HepG2 (cell line): ENCODE measurements around the gene STON1. TPM values are rescaled to one million over a fixed set of nuclear protein-coding genes. Genes with fewer than 3 reads are reported as not detected.
A peak's percentile ranks its signal among the peaks of the same experiment; 100 is the strongest.

ENCODE experiments used
- AKNA ChIP-seq: sonication (generic); formaldehyde crosslinking; IDR thresholded peaks from 2 replicates; pipeline ENCODE4 v1.4.0; 2020; ENCODE audit warnings: missing genetic modification reagents, borderline replicate concordance
- CEBPB ChIP-seq: IDR thresholded peaks from 2 replicates; pipeline ENCODE4 v1.6.1; 2011; ENCODE audit warnings: low read depth, low read length, improper control_type of control experiment, borderline replicate concordance
- HNRNPK ChIP-seq: fragments of 200-400 bp; formaldehyde crosslinking; IDR thresholded peaks from 2 replicates; pipeline ENCODE4 v1.6.1; 2018; ENCODE audit warnings: low read length, low read depth, moderate library complexity, mild to moderate bottlenecking; ENCODE audit not compliant: poor library complexity, severe bottlenecking
- IRF9 ChIP-seq: sonication (generic); formaldehyde crosslinking; IDR thresholded peaks from 2 replicates; pipeline ENCODE4 v1.8.0; 2022; ENCODE audit warnings: missing genetic modification reagents, mild to moderate bottlenecking, borderline replicate concordance
- ISX ChIP-seq: sonication (generic); formaldehyde crosslinking; conservative IDR thresholded peaks from 2 replicates; pipeline ENCODE4 v1.5.0; 2020; ENCODE audit warnings: missing genetic modification reagents
- NR1H2 ChIP-seq: sonication (generic); formaldehyde crosslinking; IDR thresholded peaks from 2 replicates; pipeline ENCODE4 v1.8.1; 2022; ENCODE audit warnings: low read depth, missing genetic modification reagents, borderline replicate concordance
- PRDM10 ChIP-seq: sonication (generic); formaldehyde crosslinking; IDR thresholded peaks from 2 replicates; pipeline ENCODE4 v1.4.0; 2020; ENCODE audit warnings: low read depth, missing genetic modification reagents
- PRDM4 ChIP-seq: sonication (generic); formaldehyde crosslinking; IDR thresholded peaks from 2 replicates; pipeline ENCODE4 v1.9.0; 2021; ENCODE audit warnings: missing genetic modification reagents, borderline replicate concordance
- PRPF4 ChIP-seq: fragments of 200-400 bp; formaldehyde crosslinking; IDR thresholded peaks from 2 replicates; pipeline ENCODE4 v1.6.1; 2016; ENCODE audit warnings: low read length, low read depth; ENCODE audit not compliant: poor library complexity, severe bottlenecking
- RFX5 ChIP-seq: IDR thresholded peaks from 2 replicates; pipeline ENCODE4 v1.6.1; 2011; ENCODE audit warnings: low read depth, low read length, improper control_type of control experiment
- TEAD3 ChIP-seq: optimal IDR thresholded peaks from 2 replicates; pipeline ENCODE3; 2016; ENCODE audit warnings: borderline replicate concordance
- ZBTB25 ChIP-seq: IDR thresholded peaks from 2 replicates; pipeline ENCODE4 v1.6.1; 2018; ENCODE audit warnings: missing genetic modification reagents
- ZFP36L1 ChIP-seq: sonication (generic); formaldehyde crosslinking; IDR thresholded peaks from 2 replicates; pipeline ENCODE4 v1.8.0; 2022; ENCODE audit warnings: mild to moderate bottlenecking, missing genetic modification reagents, moderate library complexity
- ZNF550 ChIP-seq: sonication (generic); formaldehyde crosslinking; IDR thresholded peaks from 2 replicates; pipeline ENCODE4 v1.4.0; 2020; ENCODE audit warnings: mild to moderate bottlenecking, missing genetic modification reagents, borderline replicate concordance
- ZNF562 ChIP-seq: sonication (generic); formaldehyde crosslinking; IDR thresholded peaks from 2 replicates; pipeline ENCODE4 v1.8.0; 2022; ENCODE audit warnings: missing genetic modification reagents, borderline replicate concordance
- ZNF564 ChIP-seq: sonication (generic); formaldehyde crosslinking; IDR thresholded peaks from 2 replicates; pipeline ENCODE4 v1.8.1; 2023; ENCODE audit warnings: mild to moderate bottlenecking, missing genetic modification reagents
- polyA plus RNA-seq, 8 experiments: library from polyadenylated mRNA; depleted of rRNA in 3 of 8; stranded (reverse) in 7 of 8; unstranded in 1 of 8; fragments of >200 nt; fragmentation: Illumina TruSeq in 4 of 8; extraction: Trizol in 4 of 8; gene quantifications; 2 replicates each; pipeline versions ENCODE4 v1.2.1 to v1.2.3, GENCODE V29; 2011 to 2016; ENCODE audit warnings: low read depth in 4 of 8, missing spikeins in 1 of 8, mixed read lengths in 1 of 8; ENCODE audit not compliant: insufficient read depth in 1 of 8
- total RNA-seq, 5 experiments: library from RNA; depleted of rRNA; stranded (reverse); fragments of >200 nt; fragmentation: Illumina TruSeq; extraction: Trizol; gene quantifications; 2 replicates each; pipeline ENCODE4 v1.2.3, GENCODE V29; 2016; ENCODE audit warnings: low read depth in 1 of 5

The STON1 gene
- total and polyA plus RNA-seq, 2 of the 13 experiments (the other 11 are each of a cell fraction or from before 2014, with no cell fraction given) = 0.09 to 0.28 TPM

- TF ChIP-seq PRDM4 (CRISPR knock-in tag) = no peak
- no peak for TF ChIP-seq AKNA (CRISPR knock-in tag)
- no peak for TF ChIP-seq NR1H2 (CRISPR knock-in tag)
- no peak for TF ChIP-seq ISX (CRISPR knock-in tag)
- peak; percentile 95 for TF ChIP-seq TEAD3 (CRISPR knock-in tag)
- TF ChIP-seq IRF9 (CRISPR knock-in tag) = no peak
- peak; percentile 28; the same call in 1 of the 2 replicates for TF ChIP-seq CEBPB
- TF ChIP-seq PRDM10 = no peak
- no peak for TF ChIP-seq RFX5
- TF ChIP-seq ZBTB25 (CRISPR knock-in tag) = no peak
- no peak for TF ChIP-seq HNRNPK
- TF ChIP-seq ZFP36L1 = no peak
- TF ChIP-seq ZNF550 = 0 out of 2 replicates have a peak, but pooled peaks have one; percentile 37
- TF ChIP-seq ZNF562 = no peak
- TF ChIP-seq PRPF4 = no peak
- TF ChIP-seq ZNF564 (CRISPR knock-in tag) = no peak
Observed at GRCh38 chr2:48572816-48573215, 42.9 kb downstream of the STON1 start (continued).
